ENCODE results near the gene HDAC9.

Gene HDAC9

DNA sequence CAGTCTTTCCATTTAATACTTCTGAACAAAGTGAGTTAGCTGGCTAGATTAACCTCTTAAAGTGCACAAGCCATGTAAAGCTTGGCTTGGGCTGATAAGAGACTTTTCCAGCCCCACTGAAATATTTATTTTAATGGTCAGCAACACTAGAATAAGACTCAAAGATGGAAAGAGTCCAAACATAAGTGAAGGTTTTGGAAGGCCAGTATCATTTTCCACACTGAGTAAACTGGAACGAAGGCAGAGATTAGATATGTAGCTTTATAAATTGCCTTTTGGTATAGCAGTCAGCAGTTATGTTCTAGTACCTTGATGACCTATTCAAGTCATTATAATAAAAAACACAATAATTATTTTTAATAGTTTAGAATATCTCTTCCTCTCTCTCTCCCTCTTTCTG lies 102.2 kb downstream of the HDAC9 start:
- no peak for DNase-seq

GRCh38 chr7:18607025-18607424 lies 111.5 kb downstream of the HDAC9 start:
- DNase-seq: no peak

DNA sequence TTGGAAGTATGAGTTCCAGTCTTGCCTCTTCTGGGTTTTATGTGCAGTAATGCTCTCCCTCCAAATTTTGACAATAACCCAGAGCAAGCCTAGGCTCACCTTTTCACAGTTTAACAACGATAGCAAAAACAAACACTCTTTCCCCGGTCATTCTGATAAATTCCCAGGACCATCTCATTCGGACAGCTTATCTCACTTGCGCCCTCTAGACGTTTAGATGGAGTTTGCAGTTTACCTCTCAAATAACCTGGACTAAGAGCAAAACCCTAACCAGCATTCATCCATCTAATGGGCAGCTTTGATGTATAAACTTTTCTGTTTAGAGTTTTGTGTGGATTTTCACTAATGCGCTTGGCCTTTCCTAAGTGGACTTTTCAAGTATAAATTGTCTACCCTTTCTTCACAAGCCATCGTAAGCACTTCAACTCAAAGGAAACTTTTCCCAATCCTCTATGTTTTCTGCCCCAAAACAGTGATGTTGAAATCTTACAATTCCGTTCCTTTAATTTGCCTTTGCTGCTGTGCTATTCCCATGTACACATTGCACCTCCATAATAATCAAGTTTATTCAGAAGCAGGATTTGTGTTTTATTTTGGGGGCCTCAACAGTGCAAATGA lies 114.9 kb downstream of the HDAC9 start:
- DNase-seq: no peak

DNA sequence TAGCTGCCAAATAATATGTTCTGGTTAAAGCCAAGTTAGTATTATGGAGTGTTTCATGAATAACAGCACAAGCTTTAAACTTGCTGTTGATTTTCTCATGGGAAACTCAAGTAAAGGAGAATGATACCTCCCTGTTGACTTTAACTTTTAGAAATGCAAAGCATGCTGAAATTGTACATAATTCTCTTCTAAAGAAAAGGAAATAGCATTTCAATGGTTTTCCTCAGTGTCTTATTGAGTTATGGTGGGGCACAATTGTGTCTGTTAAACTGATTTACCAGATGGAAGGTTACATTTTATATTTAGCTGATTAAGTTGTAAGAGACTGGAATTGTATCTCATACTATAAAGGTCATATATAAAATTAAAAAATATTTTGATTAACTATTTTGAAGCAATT lies 119.3 kb downstream of the HDAC9 start:
- no peak for DNase-seq

DNA sequence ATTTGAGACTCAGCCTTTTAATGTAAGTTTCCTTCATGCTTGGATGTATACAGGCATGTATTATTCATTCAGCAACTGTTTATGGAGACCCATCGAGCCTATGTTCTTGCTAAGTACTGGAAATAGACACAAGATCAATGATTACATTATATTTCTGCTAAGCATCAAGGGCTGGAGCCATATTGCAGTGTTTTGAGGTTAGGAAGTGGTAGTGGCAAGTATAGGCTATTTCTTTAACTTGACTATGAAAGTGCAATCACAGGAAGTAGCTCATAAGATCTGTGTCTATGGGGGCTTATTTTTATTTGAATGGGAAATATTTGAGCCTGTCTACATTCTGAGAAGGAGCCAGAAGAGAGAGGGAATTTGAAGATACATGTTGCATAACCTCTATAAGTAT lies 123.8 kb downstream of the HDAC9 start:
- no peak for DNase-seq

- DNase-seq: no peak
These were observed 127.8 kb downstream of the HDAC9 start for GRCh38 chr7:18623389-18623788.

GRCh38 chr7:18624459-18624858 lies 128.9 kb downstream of the HDAC9 start:
- DNase-seq: no peak

GRCh38 chr7:18626086-18626485 lies 130.5 kb downstream of the HDAC9 start:
- no peak for DNase-seq

GRCh38 chr7:18626717-18627116 lies 131.2 kb downstream of the HDAC9 start:
- DNase-seq: no peak

GRCh38 chr7:18637516-18637915 lies 142.0 kb downstream of the HDAC9 start:
- no peak for DNase-seq

DNA sequence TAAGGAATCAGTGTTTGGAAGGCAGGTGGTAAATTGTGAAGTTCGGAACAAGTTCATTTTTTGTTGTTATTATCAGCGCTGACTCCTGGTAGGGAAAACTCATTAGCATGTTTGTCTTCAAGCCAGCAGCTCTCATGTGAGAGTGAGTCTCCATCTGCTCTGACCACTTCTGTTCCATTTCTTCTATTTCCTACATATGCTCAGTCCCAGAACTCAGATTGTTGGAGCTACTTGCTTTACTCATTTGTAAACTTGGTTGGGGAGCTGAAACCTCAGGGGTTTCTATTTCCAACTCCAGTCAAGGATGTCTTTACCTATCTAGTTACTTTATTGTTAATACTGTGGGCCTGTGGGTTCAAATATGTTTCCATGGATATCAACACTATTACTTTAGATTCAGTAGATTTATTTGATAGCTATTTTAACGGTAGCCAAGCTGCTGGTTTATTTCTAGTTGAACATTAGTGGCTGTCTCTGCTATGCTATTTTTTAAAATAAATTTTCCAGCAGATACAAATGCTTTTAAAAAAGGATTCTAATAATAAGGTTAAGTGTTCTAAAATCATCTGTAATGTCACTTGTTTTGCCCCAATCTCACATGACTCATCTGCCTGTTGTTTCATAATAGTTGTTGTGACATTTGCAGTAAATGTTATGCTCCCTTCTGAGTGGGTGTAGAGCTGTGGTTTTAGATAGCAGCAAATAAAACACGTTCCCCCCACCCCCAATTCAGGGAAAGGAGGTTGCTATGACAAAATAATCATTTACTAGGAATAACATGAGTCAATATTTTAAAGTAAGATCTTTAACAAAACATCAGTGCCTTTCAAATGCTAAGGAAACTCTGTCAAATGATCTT lies 143.3 kb downstream of the HDAC9 start:
- no peak for DNase-seq

DNA sequence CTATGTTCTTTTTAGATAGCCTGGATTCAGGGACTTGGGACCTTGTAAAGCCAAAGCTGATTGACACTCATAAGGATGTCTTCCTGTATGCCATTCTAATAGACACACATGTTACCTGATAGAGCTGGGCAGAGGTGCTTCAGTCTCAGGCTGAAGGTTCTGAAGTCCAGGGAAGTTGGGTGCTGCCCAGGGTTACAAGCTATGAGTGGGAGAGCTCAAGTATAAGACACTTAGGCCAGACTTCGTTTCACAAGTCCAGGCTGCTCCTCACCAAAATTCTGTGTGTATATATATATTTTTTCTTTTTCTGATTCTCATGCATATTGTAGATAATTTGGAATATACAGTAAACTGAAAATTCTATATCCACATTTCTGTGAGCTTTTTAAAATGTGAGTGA lies 144.2 kb downstream of the HDAC9 start:
- no peak for DNase-seq

GRCh38 chr7:18644981-18645380 lies 149.4 kb downstream of the HDAC9 start:
- no peak for DNase-seq

- DNase-seq: no peak
These were observed 152.0 kb downstream of the HDAC9 start for GRCh38 chr7:18647582-18647981.

- DNase-seq: no peak
These were observed 153.6 kb downstream of the HDAC9 start for GRCh38 chr7:18648849-18649758.

DNA sequence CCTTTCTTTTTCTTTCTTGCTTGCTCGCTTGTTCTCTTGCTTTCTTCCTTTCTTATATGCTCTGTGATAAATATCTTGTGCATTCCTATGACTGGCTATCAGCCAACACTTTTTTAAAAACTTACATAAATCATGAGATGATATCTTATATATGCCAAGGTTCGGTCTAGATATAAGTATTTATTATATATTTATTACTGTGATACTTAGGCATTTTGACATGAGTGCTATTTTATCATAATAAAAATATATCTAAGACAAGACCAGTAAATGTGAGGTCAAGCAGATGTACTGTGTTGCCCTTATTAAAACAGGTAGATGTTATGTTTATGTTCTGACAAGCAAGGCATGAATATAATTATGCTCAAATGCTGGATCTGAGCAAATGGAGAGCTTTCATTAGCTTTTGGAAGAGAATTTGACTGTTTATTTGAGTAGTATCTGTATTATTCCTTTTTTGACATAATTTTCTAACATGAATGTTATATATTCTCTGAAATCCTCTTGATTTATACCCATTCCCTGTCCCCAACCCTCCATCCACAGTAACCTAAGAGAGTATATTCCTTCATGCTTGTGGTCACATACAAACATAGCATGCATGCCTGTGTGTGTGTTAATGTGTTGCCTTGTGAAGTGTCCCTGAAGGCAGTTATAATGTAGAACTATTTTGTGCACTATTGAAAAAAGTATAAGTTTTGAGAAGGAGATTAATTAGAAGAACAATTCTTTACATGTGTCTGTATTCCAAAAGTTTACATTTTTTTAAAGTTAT lies 158.0 kb downstream of the HDAC9 start:
- DNase-seq: no peak

GRCh38 chr7:18654709-18655108 lies 159.2 kb downstream of the HDAC9 start:
- DNase-seq: no peak

- no peak for DNase-seq
These were observed 160.0 kb downstream of the HDAC9 start for GRCh38 chr7:18655506-18655905.

DNA sequence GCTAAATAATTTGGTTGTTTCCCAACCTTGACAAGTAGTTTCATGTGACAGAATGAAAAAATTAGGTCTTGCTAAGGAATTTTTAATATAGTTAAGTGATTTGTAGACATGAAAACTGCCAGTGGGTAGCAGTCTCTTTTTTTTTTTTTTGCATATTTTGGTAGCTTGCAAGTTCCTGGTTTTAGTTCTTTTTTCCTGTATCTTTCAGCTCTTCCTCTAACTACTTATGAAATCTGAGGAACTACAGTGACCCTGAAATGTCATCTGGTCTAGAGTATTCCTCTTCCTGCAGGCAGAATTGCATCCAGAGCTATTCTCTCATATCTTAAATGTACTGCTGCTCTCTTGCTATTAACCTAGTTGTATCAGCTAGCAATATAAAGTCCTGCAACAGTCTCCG lies 160.4 kb downstream of the HDAC9 start:
- no peak for DNase-seq

- no peak for DNase-seq
These were observed 160.8 kb downstream of the HDAC9 start for GRCh38 chr7:18656362-18656761.

DNA sequence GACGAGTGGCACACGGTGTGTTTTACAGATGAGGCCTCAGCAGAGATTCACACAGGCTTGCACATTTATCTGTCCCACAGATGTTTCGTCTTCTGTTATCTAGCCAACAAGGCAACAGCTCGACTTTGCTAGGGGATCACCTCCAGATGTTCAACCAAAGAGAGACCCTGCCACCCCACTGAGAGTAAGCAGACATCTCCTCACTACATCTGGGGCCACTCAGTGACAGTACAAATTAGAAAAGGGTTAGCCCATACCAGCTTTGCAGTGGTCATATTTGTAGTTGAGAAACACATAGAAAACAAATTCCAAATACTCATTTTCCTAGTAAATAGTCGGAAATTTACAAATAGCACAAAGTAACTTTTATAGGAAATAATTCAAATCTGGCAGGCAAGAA lies 164.2 kb downstream of the HDAC9 start:
- DNase-seq: no peak

DNA sequence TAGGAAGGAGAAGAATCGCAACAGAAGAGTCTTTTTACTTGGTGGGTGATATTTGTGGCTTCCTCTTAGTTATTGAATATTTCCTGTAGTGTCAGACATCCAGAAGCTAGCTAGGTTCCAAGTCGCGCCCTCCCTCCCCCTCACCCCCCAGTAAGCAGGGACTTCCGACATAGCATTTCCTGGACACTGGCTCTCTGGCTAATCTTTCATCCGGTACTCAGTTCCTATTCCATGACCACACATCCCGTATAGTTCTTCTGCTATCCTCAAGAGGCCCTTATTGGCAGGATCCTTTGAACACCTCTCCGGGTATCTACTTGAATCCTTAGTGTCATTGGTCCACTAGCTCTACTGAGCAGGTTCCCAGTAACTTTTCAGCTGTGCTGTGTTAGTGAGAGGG lies 167.8 kb downstream of the HDAC9 start:
- no peak for DNase-seq

Data from bone marrow (tissue), 2 donors.